DMS153 (cell line): ENCODE measurements around the gene UST.

Experiments
- DNase-seq: peaks from one replicate; lab custom pipeline; 2025; lab: John Stamatoyannopoulos, UW

The UST gene

GRCh38 chr6:149062653-149063348 lies 316.0 kb downstream of the UST start:
- DNase-seq, result no peak

- no peak for DNase-seq
Observed at GRCh38 chr6:149063468-149063867, 316.6 kb downstream of the UST start.

GRCh38 chr6:149064001-149064659 lies 317.3 kb downstream of the UST start:
- no peak for DNase-seq

GRCh38 chr6:149064660-149065015 lies 317.8 kb downstream of the UST start:
- no peak for DNase-seq

DNA sequence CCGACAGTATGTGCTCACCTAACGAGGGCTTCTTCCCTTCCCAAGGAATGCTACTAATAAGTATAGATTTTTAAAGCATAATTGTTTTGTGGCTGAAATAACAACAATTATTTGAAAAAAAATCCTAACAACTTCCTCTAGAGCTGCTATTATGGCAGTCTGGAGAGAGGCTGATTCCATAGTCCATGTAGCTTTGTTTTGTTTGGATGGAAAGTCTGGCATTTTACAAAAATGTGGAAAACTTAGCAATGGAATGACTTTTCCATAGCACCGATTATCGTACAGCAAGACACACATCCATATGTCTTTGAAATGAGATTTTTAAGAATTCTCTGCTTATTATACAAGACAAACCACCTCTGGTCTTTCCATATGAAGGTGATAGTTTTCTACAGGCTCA lies 318.3 kb downstream of the UST start:
- DNase-seq, result no peak

DNA sequence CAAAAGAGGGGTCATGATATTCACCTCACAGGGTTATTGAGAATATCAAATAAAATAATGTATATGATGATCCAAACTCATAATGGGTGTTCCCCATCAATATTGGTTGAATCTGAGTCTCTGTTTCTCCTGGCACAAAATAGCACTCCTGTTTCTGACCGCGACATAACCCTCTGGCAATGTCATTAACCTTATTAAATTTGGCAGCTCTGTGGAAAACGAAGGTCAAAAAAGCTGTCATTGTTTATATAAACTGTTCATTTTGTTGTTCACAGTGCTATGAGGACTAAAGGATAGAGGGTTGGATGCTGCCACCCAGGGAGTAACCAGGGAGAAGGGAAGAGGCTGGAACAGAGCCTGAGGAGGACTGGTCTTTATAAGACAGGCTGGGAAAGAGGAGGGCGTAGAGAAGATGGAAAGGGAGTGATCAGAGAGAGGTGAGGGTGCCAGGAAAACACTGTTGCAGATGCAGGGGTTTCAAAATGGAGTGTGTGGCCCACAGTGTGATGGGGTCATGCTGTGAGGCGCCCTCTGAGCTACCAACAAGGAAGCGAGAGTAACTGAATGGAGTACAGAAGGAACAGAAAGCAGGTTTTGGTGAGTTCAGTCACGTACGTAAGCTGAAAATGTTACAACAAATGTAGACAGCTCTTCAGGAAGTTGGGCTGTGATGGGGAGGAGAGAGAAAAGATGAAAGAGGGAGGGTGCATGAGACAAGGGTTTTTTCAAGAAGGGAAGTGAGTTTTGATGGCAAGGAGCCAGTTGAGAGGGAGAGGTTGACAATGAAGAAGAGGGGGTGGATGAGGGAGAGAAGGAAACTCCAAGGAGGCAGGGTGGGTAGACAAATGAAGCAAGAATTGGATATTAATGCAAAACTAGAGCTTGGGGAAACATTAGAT lies 319.1 kb downstream of the UST start:
- no peak for DNase-seq

DNA sequence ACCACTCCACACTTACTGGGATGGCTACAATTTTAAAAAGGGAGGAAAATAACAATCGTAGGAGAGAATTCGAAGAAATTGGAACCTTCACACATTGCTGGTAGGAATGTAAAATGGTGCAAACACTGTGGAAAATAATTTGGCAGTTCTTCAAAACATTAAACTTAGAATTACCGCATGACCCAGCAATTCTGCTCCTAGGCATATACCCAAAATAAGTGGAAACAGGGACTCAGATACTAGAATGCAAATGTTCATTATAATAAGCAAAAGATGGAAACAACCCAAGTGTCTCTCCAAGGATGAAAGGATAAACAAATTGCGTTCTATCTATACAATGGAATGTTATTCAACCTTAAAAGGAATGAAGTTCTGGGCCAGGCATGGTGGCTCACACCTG lies 325.2 kb downstream of the UST start:
- no peak for DNase-seq

GRCh38 chr6:149074832-149075258 lies 328.0 kb downstream of the UST start:
- DNase-seq, result no peak

DNA sequence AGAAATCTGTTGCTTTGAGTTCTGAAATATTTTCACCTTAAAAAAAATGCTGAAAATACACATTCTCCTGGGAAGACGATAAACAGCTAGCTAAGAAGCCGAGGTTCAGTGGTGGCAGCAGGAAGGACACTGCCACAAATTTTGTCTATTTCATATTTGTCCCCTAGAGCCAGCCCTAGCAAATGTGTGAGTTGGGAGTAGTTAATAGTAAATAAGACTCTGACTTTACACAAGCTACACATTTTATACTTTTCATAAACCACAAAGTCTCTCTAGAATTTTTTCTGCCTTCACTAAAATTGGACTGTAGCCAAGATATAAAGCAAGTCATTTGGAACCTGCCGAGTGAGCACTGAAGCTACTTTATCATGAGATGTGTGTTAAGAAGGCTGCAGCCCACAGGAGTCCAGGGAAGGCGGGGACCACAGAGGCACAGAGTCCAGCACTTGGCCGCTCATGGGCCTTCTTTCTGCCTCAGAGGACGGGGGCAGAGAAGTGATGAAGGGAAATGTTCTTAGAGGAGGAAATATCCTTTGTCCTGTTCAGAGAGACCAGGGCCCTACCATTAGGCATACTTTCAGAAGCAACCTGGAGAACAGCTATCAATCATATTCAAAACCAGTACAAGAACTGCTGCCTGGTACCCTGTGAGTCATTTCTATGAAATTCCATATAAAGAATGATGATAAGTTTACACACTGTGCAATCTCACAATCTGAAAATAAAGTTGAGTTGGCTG lies 329.0 kb downstream of the UST start:
- no peak for DNase-seq

GRCh38 chr6:149076355-149076734 lies 329.5 kb downstream of the UST start:
- no peak for DNase-seq

DNA sequence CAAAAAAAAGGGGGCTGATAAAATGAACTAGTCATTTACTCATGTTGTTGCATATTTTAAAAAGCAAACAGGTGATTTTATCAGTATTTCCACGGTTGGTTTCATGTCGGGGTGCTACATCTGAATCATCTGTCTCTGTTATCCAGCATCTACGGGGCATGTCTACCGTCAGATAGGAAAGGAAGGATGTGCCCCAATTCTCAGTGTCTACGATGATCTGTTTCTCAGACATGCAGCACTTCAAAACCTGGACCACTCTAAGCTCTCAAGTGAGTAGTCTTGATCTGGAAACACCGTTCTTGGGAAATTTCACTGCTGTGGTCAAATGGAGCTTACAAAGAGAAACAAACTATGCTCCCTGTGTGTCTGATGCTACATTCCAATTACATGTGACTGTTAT lies 330.4 kb downstream of the UST start:
- no peak for DNase-seq

DNA sequence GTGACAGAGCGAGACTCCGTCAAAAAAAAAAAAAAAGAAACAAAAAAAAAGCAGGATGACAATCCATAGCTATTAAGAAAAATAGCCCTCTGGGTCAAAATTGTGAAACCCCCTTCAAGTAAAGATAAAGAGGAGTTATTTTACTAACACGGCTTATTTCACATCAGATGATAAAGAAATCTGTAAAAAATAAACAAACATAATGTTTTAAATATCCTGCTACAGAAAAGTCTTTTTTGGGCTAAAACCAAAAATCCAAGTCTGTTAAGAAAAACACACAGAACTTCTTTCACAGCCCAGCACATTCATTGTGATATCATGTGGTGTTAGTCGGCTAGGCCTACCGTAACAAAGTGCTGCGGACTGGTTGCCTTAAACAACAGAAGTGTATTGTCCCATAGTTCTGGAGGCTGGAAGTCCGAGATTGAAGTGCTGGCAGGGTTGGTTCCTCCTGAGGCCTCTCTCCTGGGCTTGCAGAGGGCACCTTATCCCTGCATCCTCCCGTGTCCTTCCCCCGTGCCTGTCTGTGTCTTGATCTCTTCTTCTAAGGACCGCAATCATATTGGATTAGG lies 331.5 kb downstream of the UST start:
- DNase-seq, result no peak

- DNase-seq, result no peak
Observed at GRCh38 chr6:149079456-149079855, 332.6 kb downstream of the UST start.

- no peak for DNase-seq
Observed at GRCh38 chr6:149079911-149080491, 333.2 kb downstream of the UST start.

GRCh38 chr6:149080511-149080910 lies 333.7 kb downstream of the UST start:
- no peak for DNase-seq

DNA sequence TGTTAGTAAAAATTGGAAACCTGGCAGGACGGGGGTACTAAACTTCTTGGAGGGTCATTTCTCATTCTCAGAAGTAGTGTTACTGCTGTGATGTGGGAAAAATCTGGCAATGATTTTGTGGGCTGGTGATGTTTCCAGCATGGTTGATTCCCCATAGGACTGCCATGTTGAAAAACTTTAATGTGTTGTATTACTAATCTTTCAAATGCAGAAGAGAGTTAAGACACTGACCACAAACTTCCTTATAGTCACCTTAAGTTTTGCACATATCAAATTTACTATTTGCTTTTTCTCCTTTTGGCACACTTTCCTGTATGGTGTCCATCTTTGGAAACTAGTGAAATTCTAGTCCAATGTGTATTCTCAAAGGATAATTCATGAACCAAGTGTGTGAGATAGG lies 334.5 kb downstream of the UST start:
- no peak for DNase-seq

DNA sequence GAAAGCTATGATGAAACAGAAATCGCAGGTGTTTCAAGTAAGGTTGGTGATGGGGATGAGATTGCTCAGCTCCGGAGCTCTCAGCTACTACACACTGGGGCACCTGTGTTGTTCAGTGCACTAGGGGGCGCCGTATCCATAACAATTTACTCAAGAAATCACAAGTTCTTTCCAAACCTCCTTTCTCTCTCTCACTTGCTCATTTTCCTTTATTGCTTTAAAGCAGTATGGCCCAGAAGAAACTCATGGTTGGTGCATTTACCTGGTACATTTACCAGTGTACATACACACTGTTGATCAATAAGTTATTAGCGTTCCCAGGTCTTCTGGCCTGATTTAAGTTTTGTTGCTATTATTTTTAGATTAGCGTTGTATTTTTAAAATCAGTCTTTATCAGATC lies 335.5 kb downstream of the UST start:
- DNase-seq, result peak; percentile 22

GRCh38 chr6:149084026-149084425 lies 337.2 kb downstream of the UST start:
- DNase-seq, result no peak

GRCh38 chr6:149084808-149085556 lies 338.2 kb downstream of the UST start:
- no peak for DNase-seq

- no peak for DNase-seq
Observed at GRCh38 chr6:149085557-149085938, 338.7 kb downstream of the UST start.

DNA sequence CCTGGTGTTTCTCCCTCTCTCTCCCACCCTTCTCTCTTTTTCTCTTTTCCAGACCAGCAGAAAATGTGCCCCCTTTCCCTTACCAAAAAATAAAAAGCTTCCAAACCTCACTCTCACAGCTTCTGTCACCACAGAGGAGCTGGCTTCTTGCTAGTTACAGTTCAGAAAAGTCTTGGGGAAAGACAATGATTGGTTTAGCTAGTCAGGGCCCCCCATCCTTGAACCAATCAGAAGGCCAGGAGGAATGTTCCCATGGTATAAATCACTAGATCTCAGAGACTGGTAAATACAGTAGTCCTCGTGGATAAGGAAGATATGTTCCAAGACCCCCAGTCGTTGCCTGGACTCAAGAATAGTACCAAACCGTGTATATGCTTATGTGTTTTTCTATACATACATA lies 339.5 kb downstream of the UST start:
- DNase-seq, result no peak
